WTC11 (cell line): Measurements from ENCODE around the gene HRCT1. TPM values are rescaled to one million over a fixed set of nuclear protein-coding genes. Genes with fewer than 3 reads are reported as not detected.

Source experiments
- ATAC-seq: fragments of 200-7000 bp; cut with Tn5 transposase; 2 replicates; pipeline ENCODE4 v1.10.0; 2021; ENCODE audit warnings: mild to moderate bottlenecking, moderate library complexity
- CTCF ChIA-PET: fragments of 300-600 bp; sonication (Branson Sonifier 250); formaldehyde crosslinking; loops from one replicate; lab custom pipeline; 2021; ENCODE audit warnings: antibody characterized with exemption; lab: Charles Lee
- POLR2A ChIA-PET: fragments of 350-600 bp; sonication (Branson Sonifier 250); formaldehyde crosslinking; loops from one replicate; lab custom pipeline; 2021; ENCODE audit warnings: antibody characterized with exemption; lab: Charles Lee
- DNase-seq: peaks from one replicate; pipeline ENCODE4 v3.0.0; 2021; ENCODE audit warnings: low spot score
- H3K27ac Mint-ChIP-seq: 2 replicates; pipeline ENCODE4 v1.8.0; 2021; ENCODE audit warnings: mixed read lengths
- H3K27me3 Mint-ChIP-seq: 2 replicates; pipeline ENCODE4 v1.8.0; 2021; ENCODE audit warnings: low read depth, mild to moderate bottlenecking, moderate library complexity, mixed read lengths
- H3K36me3 Mint-ChIP-seq: 2 replicates; pipeline ENCODE4 v1.8.0; 2021; ENCODE audit warnings: mixed read lengths
- H3K4me1 Mint-ChIP-seq: 2 replicates; pipeline ENCODE4 v1.8.0; 2022; ENCODE audit warnings: mixed read lengths
- H3K4me3 Mint-ChIP-seq: 2 replicates; pipeline ENCODE4 v1.8.0; 2021; ENCODE audit warnings: mild to moderate bottlenecking, moderate library complexity, mixed read lengths
- H3K9me3 Mint-ChIP-seq: 2 replicates; pipeline ENCODE4 v1.8.0; 2021; ENCODE audit warnings: mixed read lengths
- ATF3 ChIP-seq: sonication (generic); formaldehyde crosslinking; conservative IDR thresholded peaks from 2 replicates; pipeline ENCODE4 v1.8.1; 2022; ENCODE audit warnings: mild to moderate bottlenecking, missing genetic modification reagents
- CDX4 ChIP-seq: fragments of 250-450 bp; sonication (Bioruptor Pico); IDR thresholded peaks from 2 replicates; pipeline ENCODE4 v1.9.0; 2021; ENCODE audit warnings: moderate library complexity, mild to moderate bottlenecking, inconsistent platforms, borderline replicate concordance
- E2F4 ChIP-seq: sonication (generic); formaldehyde crosslinking; IDR thresholded peaks from 2 replicates; pipeline ENCODE4 v1.8.1; 2022; ENCODE audit warnings: low read depth, mild to moderate bottlenecking, moderate library complexity, missing genetic modification reagents, borderline replicate concordance
- E2F5 ChIP-seq: sonication (generic); formaldehyde crosslinking; IDR thresholded peaks from 2 replicates; pipeline ENCODE4 v1.8.1; 2022; ENCODE audit warnings: mild to moderate bottlenecking, moderate library complexity, missing genetic modification reagents
- ELF4 ChIP-seq: sonication (generic); formaldehyde crosslinking; IDR thresholded peaks from 2 replicates; pipeline ENCODE4 v1.8.1; 2022; ENCODE audit warnings: low read depth, mild to moderate bottlenecking, moderate library complexity, missing genetic modification reagents
- ESRRA ChIP-seq: sonication (generic); formaldehyde crosslinking; IDR thresholded peaks from 2 replicates; pipeline ENCODE4 v1.8.1; 2022; ENCODE audit warnings: mild to moderate bottlenecking, missing genetic modification reagents, borderline replicate concordance
- FOXP1 ChIP-seq: sonication (generic); formaldehyde crosslinking; IDR thresholded peaks from 2 replicates; pipeline ENCODE4 v1.8.0; 2022; ENCODE audit warnings: missing genetic modification reagents, mild to moderate bottlenecking, moderate library complexity, borderline replicate concordance
- GRHL2 ChIP-seq: fragments of 250-450 bp; sonication (Bioruptor Pico); IDR thresholded peaks from 2 replicates; pipeline ENCODE4 v1.8.0; 2022; ENCODE audit warnings: mild to moderate bottlenecking, moderate library complexity; ENCODE audit not compliant: insufficient replicate concordance, severe bottlenecking
- GTF2I ChIP-seq: fragments of 250-450 bp; sonication (Bioruptor Pico); conservative IDR thresholded peaks from 2 replicates; pipeline ENCODE4 v1.4.0; 2021; ENCODE audit warnings: mild to moderate bottlenecking
- HMGA2 ChIP-seq: fragments of 250-450 bp; sonication (Bioruptor Pico); IDR thresholded peaks from 2 replicates; pipeline ENCODE4 v1.4.0; 2021; ENCODE audit warnings: mild to moderate bottlenecking, moderate library complexity
- IRF2 ChIP-seq: sonication (generic); formaldehyde crosslinking; IDR thresholded peaks from 2 replicates; pipeline ENCODE4 v1.8.0; 2022; ENCODE audit warnings: low read depth, missing genetic modification reagents, borderline replicate concordance
- JAZF1 ChIP-seq: fragments of 250-450 bp; sonication (Bioruptor Pico); IDR thresholded peaks from 2 replicates; pipeline ENCODE4 v1.9.0; 2021; ENCODE audit warnings: moderate library complexity, mild to moderate bottlenecking, inconsistent platforms
- KAT7 ChIP-seq: sonication (generic); formaldehyde crosslinking; IDR thresholded peaks from 2 replicates; pipeline ENCODE4 v1.8.1; 2023; ENCODE audit warnings: missing genetic modification reagents, mild to moderate bottlenecking, borderline replicate concordance
- MYBL2 ChIP-seq: sonication (generic); formaldehyde crosslinking; IDR thresholded peaks from 2 replicates; pipeline ENCODE4 v1.8.1; 2023; ENCODE audit warnings: mild to moderate bottlenecking, moderate library complexity, missing genetic modification reagents
- NR1H2 ChIP-seq: sonication (generic); formaldehyde crosslinking; IDR thresholded peaks from 2 replicates; pipeline ENCODE4 v1.9.0; 2021; ENCODE audit warnings: mild to moderate bottlenecking, moderate library complexity, missing genetic modification reagents
- NR3C1 ChIP-seq: sonication (generic); formaldehyde crosslinking; conservative IDR thresholded peaks from 2 replicates; pipeline ENCODE4 v1.8.1; 2023; ENCODE audit warnings: low read depth, mild to moderate bottlenecking, missing genetic modification reagents
- OVOL2 ChIP-seq: fragments of 250-450 bp; sonication (Bioruptor Pico); IDR thresholded peaks from 2 replicates; pipeline ENCODE4 v1.9.0; 2021; ENCODE audit warnings: mild to moderate bottlenecking, borderline replicate concordance
- PRRX2 ChIP-seq: fragments of 250-450 bp; sonication (Bioruptor Pico); IDR thresholded peaks from 2 replicates; pipeline ENCODE4 v1.8.0; 2021; ENCODE audit warnings: mild to moderate bottlenecking
- RELA ChIP-seq: sonication (generic); formaldehyde crosslinking; IDR thresholded peaks from 2 replicates; pipeline ENCODE4 v1.8.1; 2022; ENCODE audit warnings: missing genetic modification reagents, mild to moderate bottlenecking, borderline replicate concordance
- SP1 ChIP-seq: sonication (generic); formaldehyde crosslinking; conservative IDR thresholded peaks from 2 replicates; pipeline ENCODE4 v1.8.1; 2022; ENCODE audit warnings: missing genetic modification reagents
- TEAD1 ChIP-seq: sonication (generic); formaldehyde crosslinking; IDR thresholded peaks from 2 replicates; pipeline ENCODE4 v1.8.0; 2022; ENCODE audit warnings: mild to moderate bottlenecking, missing genetic modification reagents
- ZNF138 ChIP-seq: sonication (generic); formaldehyde crosslinking; conservative IDR thresholded peaks from 2 replicates; pipeline ENCODE4 v1.8.1; 2022; ENCODE audit warnings: mild to moderate bottlenecking, moderate library complexity, missing genetic modification reagents
- ZNF219 ChIP-seq: sonication (generic); formaldehyde crosslinking; IDR thresholded peaks from 2 replicates; pipeline ENCODE4 v1.8.0; 2023; ENCODE audit warnings: missing genetic modification reagents, mild to moderate bottlenecking, borderline replicate concordance
- ZNF263 ChIP-seq: sonication (generic); formaldehyde crosslinking; IDR thresholded peaks from 2 replicates; pipeline ENCODE4 v1.8.1; 2022; ENCODE audit warnings: low read depth, mild to moderate bottlenecking, moderate library complexity, missing genetic modification reagents
- ZNF396 ChIP-seq: fragments of 250-450 bp; sonication (Bioruptor Pico); IDR thresholded peaks from 2 replicates; pipeline ENCODE4 v1.8.0; 2021; ENCODE audit warnings: mild to moderate bottlenecking, moderate library complexity, borderline replicate concordance
- ZNF512 ChIP-seq: sonication (generic); formaldehyde crosslinking; IDR thresholded peaks from 2 replicates; pipeline ENCODE4 v1.8.1; 2022; ENCODE audit warnings: missing genetic modification reagents, borderline replicate concordance
- ZNF671 ChIP-seq: fragments of 250-450 bp; sonication (Bioruptor Pico); IDR thresholded peaks from 2 replicates; pipeline ENCODE4 v1.8.0; 2021; ENCODE audit warnings: mild to moderate bottlenecking
- total RNA-seq: library from RNA; stranded (reverse); gene quantifications from 3 replicates; pipeline ENCODE4 v1.2.3, GENCODE V29; 2021

The HRCT1 gene
- total RNA-seq, 1 experiment from 2014 or later, result not detected

GRCh38 chr9:35858458-35858857 is 47.5 kb upstream of the HRCT1 start:
- TF ChIP-seq ZNF396 (no peak), E2F5 (CRISPR knock-in tag) (no peak), NR1H2 (CRISPR knock-in tag) (no peak), JAZF1 (CRISPR knock-in tag) (no peak), CDX4 (CRISPR knock-in tag) (no peak), GTF2I (CRISPR knock-in tag) (no peak), MYBL2 (no peak), ZNF671 (no peak), OVOL2 (CRISPR knock-in tag) (no peak), RELA (CRISPR knock-in tag) (no peak), GRHL2 (CRISPR knock-in tag) (no peak), TEAD1 (no peak), ELF4 (CRISPR knock-in tag) (no peak), ATF3 (CRISPR knock-in tag) (no peak)
- H3K4me3 Mint-ChIP-seq, result no peak overlapping the region
- H3K27me3 Mint-ChIP-seq, result peaks cover 23% of the 10 kb centered on the region
- H3K36me3 Mint-ChIP-seq, result no peaks in the 10 kb centered on the region
- no peaks in the 10 kb centered on the region for H3K9me3 Mint-ChIP-seq
- POLR2A ChIA-PET, result no interaction called here
- no peak for ATAC-seq
- H3K4me1 Mint-ChIP-seq, result peaks cover 5% of the 10 kb centered on the region
- CTCF ChIA-PET, result interaction anchor here (0.7 to 4.5 kb wide), 4 partner anchors 23 to 242 kb away, joined by 3 to 23 read pairs (median 4); no protein-coding TSS in a partner anchor
- no peak overlapping the region for H3K27ac Mint-ChIP-seq
- no peak for DNase-seq

GRCh38 chr9:35859310-35859989 is 46.6 kb upstream of the HRCT1 start:
- Mint-ChIP-seq H3K36me3 (no peaks in the 10 kb centered on the region), H3K27me3 (peaks cover 23% of the 10 kb centered on the region), H3K27ac (no peak overlapping the region), H3K4me1 (peaks cover 5% of the 10 kb centered on the region), H3K4me3 (no peak overlapping the region), H3K9me3 (no peaks in the 10 kb centered on the region)
- ATAC-seq, result no peak
- TF ChIP-seq JAZF1 (CRISPR knock-in tag), result no peak
- no peak for TF ChIP-seq IRF2 (CRISPR knock-in tag)
- TF ChIP-seq RELA (CRISPR knock-in tag), result no peak
- no peak for TF ChIP-seq ZNF138 (CRISPR knock-in tag)
- TF ChIP-seq ZNF219 (CRISPR knock-in tag), result no peak
- no peak for TF ChIP-seq ELF4 (CRISPR knock-in tag)
- no peak for TF ChIP-seq SP1 (CRISPR knock-in tag)
- no peak for TF ChIP-seq KAT7
- TF ChIP-seq TEAD1, result no peak
- CTCF ChIA-PET, result interaction anchor here (1.5 to 4.5 kb wide), 5 partner anchors 23 to 84 kb away, joined by 3 to 23 read pairs (median 5); partner anchors contain the start of gene HINT2
- POLR2A ChIA-PET, result no interaction called here
- DNase-seq, result no peak

GRCh38 chr9:35859990-35860339 is 46.0 kb upstream of the HRCT1 start:
- Mint-ChIP-seq H3K27ac (no peak overlapping the region), H3K36me3 (no peaks in the 10 kb centered on the region), H3K9me3 (no peaks in the 10 kb centered on the region)
- CTCF ChIA-PET, result interaction anchor here (1.5 to 5.1 kb wide), 4 partner anchors 22 to 84 kb away, joined by 3 to 22 read pairs (median 8); partner anchors contain the start of gene HINT2
- TF ChIP-seq NR3C1 (no peak), FOXP1 (CRISPR knock-in tag) (no peak), CDX4 (CRISPR knock-in tag) (no peak), E2F4 (no peak), KAT7 (no peak), ZNF396 (no peak), ESRRA (CRISPR knock-in tag) (no peak), PRRX2 (CRISPR knock-in tag) (no peak), ELF4 (CRISPR knock-in tag) (no peak), HMGA2 (CRISPR knock-in tag) (no peak), ZNF512 (CRISPR knock-in tag) (no peak), ZNF263 (CRISPR knock-in tag) (no peak)
- TF ChIP-seq, all 79 proteins: peak for 0
- POLR2A ChIA-PET, result no interaction called here
- Mint-ChIP-seq H3K4me1 (peaks cover 5% of the 10 kb centered on the region), H3K4me3 (no peak overlapping the region), H3K27me3 (peaks cover 23% of the 10 kb centered on the region)
- ATAC-seq (no peak), DNase-seq (no peak)
